ENCODE measurements around the gene EXOC6B. TPM values are rescaled to one million over a fixed set of nuclear protein-coding genes. Genes with fewer than 3 reads are reported as not detected.

The EXOC6B gene
- total RNA-seq, 1 donor from 2014 or later: 32.2 TPM

- DNase-seq (ENCODE audit: low spot score): no peak
- peak overlapping the region; percentile 37 for H3K27ac Mint-ChIP-seq (ENCODE audit: unreplicated experiment)
Measured at GRCh38 chr2:72204786-72205503, 620.9 kb downstream of the EXOC6B start.

GRCh38 chr2:72204156-72204785 lies 621.6 kb downstream of the EXOC6B start:
- DNase-seq (ENCODE audit: low spot score): no peak
- no peak overlapping the region for H3K27ac Mint-ChIP-seq (ENCODE audit: unreplicated experiment)
- no peaks in the 10 kb centered on the region for H3K27me3 Mint-ChIP-seq (ENCODE audit: low read depth)
- H3K4me1 Mint-ChIP-seq (ENCODE audit: low read depth): peaks cover 14% of the 10 kb centered on the region
- H3K36me3 Mint-ChIP-seq (ENCODE audit: low read depth): no peaks in the 10 kb centered on the region
- no peak for TF ChIP-seq CTCF (IDR thresholded peaks at IDR 0.05)
- H3K4me3 Mint-ChIP-seq (ENCODE audit: unreplicated experiment): no peak overlapping the region
- H3K9me3 Mint-ChIP-seq (ENCODE audit: low read depth): no peaks in the 10 kb centered on the region

More at GRCh38 chr2:72204786-72205503, 620.9 kb downstream of the EXOC6B start:
- no peaks in the 10 kb centered on the region for H3K36me3 Mint-ChIP-seq (ENCODE audit: low read depth)
- H3K4me1 Mint-ChIP-seq (ENCODE audit: low read depth): peaks cover 14% of the 10 kb centered on the region
- no peaks in the 10 kb centered on the region for H3K27me3 Mint-ChIP-seq (ENCODE audit: low read depth)
- no peak for TF ChIP-seq CTCF (IDR thresholded peaks at IDR 0.05)
- no peaks in the 10 kb centered on the region for H3K9me3 Mint-ChIP-seq (ENCODE audit: low read depth)
- no peak overlapping the region for H3K4me3 Mint-ChIP-seq (ENCODE audit: unreplicated experiment)

- no peak for DNase-seq (ENCODE audit: low spot score)
- H3K36me3 Mint-ChIP-seq (ENCODE audit: low read depth): no peaks in the 10 kb centered on the region
- H3K4me3 Mint-ChIP-seq (ENCODE audit: unreplicated experiment): no peak overlapping the region
- TF ChIP-seq CTCF (IDR thresholded peaks at IDR 0.05): peak; percentile 59
- H3K9me3 Mint-ChIP-seq (ENCODE audit: low read depth): no peaks in the 10 kb centered on the region
- peaks cover 5% of the 10 kb centered on the region for H3K4me1 Mint-ChIP-seq (ENCODE audit: low read depth)
- no peaks in the 10 kb centered on the region for H3K27me3 Mint-ChIP-seq (ENCODE audit: low read depth)
- H3K27ac Mint-ChIP-seq (ENCODE audit: unreplicated experiment): no peak overlapping the region
Measured at GRCh38 chr2:72198532-72199241, 627.1 kb downstream of the EXOC6B start.

- H3K4me1 Mint-ChIP-seq (ENCODE audit: low read depth): peaks cover 5% of the 10 kb centered on the region
- peaks cover 2% of the 10 kb centered on the region for H3K36me3 Mint-ChIP-seq (ENCODE audit: low read depth)
- no peak for DNase-seq (ENCODE audit: low spot score)
- no peak for TF ChIP-seq CTCF (IDR thresholded peaks at IDR 0.05)
- H3K27ac Mint-ChIP-seq (ENCODE audit: unreplicated experiment): no peak overlapping the region
- H3K4me3 Mint-ChIP-seq (ENCODE audit: unreplicated experiment): no peak overlapping the region
- no peaks in the 10 kb centered on the region for H3K27me3 Mint-ChIP-seq (ENCODE audit: low read depth)
- H3K9me3 Mint-ChIP-seq (ENCODE audit: low read depth): no peaks in the 10 kb centered on the region
Measured at GRCh38 chr2:72193723-72194122, 632.1 kb downstream of the EXOC6B start.

GRCh38 chr2:72191441-72191840 lies 634.4 kb downstream of the EXOC6B start:
- Mint-ChIP-seq H3K36me3 (ENCODE audit: low read depth) (peaks cover 2% of the 10 kb centered on the region), H3K27ac (ENCODE audit: unreplicated experiment) (no peak overlapping the region), H3K4me1 (ENCODE audit: low read depth) (no peaks in the 10 kb centered on the region), H3K4me3 (ENCODE audit: unreplicated experiment) (no peak overlapping the region), H3K27me3 (ENCODE audit: low read depth) (no peaks in the 10 kb centered on the region), H3K9me3 (ENCODE audit: low read depth) (no peaks in the 10 kb centered on the region)
- TF ChIP-seq CTCF (IDR thresholded peaks at IDR 0.05): no peak
- DNase-seq (ENCODE audit: low spot score): no peak

Data from chondrocyte (in vitro differentiated cells).